Suppressor macrophage (primary cell): ENCODE measurements around the gene RAD9A.

ENCODE experiments used
- DNase-seq, 4 experiments: peaks; one replicate each; pipeline ENCODE4 v3.0.0-alpha.2; 2020 to 2022

RAD9A gene

GRCh38 chr11:67441098-67441563 lies 49.3 kb downstream of the RAD9A start:
- DNase-seq = no peak

- DNase-seq = no peak
Observed at GRCh38 chr11:67441731-67442351, 50.1 kb downstream of the RAD9A start.

DNA sequence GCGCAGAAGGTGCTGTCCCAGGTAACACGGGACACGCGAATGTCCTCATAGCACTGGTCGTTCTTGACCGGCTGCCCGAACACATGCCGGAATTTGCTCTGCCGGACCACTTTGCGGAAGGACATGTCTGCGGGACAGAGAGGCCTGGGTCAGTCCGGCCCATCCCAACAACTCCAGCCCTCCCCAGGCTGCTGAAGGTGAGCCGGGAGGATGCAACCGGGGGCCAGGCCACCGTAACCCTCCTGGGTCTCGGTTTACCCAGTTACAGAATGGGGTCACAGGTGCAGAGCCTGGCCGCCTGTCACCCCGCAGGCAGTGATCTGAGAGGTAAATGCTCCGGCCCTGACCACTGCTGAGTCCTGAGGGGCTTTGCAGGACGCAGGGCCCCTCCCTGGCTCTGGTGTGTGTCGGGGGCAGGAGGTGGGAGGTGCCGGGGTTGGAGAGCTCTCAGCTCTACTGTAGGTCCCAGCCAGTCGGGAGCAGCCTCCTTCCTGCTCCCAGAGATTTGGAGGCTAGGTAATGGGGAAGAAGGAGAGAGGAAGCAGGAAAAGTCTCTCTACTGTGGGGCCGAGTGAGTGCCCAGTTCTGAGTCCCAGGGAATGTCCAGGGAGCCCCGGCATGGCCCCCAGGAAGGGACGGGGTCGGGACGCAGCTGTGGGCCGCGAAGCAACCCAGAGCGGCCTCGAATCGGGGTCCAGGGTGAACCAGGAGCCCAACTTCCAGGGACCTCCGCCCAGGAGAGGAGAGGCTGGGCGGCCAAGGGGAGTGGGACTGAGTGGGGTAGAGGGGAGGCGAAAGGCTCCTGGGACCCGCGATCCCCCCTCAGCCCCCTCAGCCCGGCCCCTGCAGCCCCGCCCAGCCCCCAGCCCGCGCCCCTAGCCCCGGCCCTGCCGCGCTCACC lies 51.0 kb downstream of the RAD9A start:
- DNase-seq = no peak

GRCh38 chr11:67445515-67445914 lies 53.7 kb downstream of the RAD9A start:
- DNase-seq = no peak
